Measurements from ENCODE around the gene DISC1.
"Not testable (repeated sequence)": the region's sequence is repeated elsewhere in the genome, so short reads cannot be mapped to it uniquely, and the experiment has no call there.

The DISC1 gene

DNA sequence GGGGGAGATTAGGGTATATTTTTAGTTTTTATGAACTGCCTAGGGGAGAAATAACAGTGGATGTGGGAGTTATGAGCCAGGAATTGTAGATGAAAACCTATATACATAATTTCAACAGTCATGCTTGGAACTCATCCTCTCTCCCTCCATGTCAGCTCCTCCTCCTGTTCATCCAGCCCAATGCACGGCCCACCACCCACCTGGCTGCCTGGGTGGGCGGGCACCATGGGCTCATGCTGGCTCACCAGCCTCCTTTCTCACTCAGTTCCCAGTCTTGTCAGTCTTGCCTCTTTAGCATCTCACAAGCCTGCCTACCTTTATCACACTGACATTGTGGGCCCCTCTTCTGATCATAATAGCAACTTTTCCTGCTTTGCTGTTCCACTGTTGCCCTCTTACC is 336.0 kb downstream of the DISC1 start:
- DNase-seq (ENCODE audit: low read depth), result no peak

DNA sequence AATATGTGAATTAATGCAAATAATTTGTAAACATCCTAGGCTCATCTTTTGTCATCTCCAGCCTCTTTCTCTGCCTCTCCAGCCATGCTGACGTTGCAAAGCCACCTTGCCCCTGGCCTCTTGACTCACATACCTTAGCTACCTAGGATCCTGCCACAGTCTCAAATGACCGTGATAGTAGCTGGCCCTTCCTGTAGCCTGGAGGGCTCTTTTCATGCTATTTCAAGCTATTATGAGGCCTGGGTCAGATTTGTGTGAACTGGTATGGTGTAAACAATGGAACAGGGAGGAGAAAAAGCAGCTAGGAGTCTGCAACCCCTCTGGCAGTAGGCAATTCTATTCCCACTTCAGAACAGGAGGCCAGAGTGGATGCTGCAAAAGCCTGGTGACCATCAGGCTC is 337.7 kb downstream of the DISC1 start:
- DNase-seq (ENCODE audit: low read depth), result no peak

DNA sequence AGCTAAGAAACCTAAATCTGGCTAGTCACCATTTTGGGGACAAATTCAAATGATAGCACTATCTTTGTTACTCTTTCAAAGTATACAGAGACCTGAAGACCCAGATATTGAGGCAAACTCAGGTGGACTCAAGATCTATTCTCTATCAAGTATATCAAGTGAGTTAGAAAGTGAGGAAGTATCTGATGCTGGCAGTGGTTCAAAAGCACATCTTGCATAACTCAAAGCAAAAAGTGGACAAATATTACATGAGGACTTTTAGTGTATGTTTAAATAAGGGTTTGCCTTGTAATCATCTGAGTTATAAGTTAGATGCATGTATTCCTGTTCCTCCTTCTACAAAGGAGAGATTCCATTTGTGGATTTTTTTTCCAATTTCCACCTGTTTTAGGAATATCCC is 338.4 kb downstream of the DISC1 start:
- no peak for DNase-seq (ENCODE audit: low read depth)

DNA sequence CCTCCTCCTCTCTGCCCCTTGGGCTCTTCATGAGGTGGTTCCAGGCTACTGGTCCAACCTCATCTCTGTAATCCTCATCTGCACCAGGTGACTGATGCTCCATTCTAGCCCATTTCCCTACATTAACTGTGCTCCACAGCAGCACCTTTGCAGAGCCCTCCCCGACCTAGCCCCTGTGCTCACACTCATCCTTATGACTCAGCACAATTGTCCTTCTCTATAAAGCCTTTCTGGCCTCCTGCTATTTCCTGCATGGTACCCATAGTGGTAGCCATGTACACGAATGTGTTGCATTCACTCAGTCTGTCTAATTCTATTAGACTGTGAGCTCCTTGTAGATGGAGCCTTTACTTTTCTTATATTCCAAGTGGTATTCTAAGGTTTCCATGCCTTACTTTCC is 339.0 kb downstream of the DISC1 start:
- no peak for DNase-seq (ENCODE audit: low read depth)

DNA sequence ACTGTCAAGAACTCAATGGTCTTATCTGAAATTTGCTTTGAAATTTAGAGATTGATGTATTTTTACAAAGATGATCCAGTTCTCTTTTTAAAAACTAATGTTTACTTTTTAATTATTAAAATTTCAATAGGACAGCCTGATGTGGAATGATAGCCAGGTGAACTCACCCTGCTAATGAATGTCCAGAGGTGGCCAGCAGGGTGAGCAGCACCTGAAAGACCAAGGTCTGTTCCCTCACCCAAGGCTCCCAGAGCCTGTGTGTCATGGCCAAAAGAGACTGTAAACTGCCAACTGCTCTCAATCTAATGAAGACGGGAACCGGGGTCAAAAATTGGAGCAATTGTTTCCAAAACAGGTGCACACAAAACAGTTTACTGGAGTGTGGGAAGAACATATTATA is 340.4 kb downstream of the DISC1 start:
- no peak for DNase-seq (ENCODE audit: low read depth)

DNA sequence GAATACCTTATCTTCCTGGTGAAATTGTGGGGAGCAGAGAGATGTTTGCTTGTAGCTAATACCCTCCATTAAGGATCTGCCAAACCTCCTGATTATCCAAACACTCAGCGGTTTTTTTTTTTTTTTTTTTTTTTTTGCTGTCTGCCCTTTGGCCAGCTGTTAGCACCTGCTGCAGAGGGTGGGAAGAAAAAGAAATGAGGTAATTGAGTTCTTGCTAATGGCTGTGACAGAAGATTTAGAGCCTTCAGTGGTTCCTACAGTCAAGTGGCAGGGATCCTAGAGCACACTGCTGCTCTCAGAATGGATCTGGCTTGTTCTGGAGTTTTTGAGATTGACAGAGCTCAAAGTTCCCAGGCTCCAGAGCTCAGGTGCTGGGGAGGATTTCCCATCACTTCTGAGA is 342.5 kb downstream of the DISC1 start:
- no peak for DNase-seq (ENCODE audit: low read depth)

DNA sequence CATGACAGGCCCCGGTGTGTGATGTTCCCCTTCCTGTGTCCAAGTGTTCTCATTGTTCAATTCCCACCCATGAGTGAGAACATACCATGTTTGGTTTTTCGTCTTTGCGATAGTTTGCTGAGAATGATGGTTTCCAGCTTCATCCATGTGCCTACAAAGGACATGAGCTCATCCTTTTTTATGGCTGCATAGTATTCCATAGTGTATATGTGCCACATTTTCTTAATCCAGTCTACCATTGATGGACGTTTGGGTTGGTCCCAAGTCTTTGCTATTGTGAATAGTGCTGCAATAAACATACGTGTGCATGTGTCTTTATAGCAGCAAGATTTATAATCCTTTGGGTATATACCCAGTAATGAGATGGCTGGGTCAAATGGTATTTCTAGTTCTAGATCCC is 343.2 kb downstream of the DISC1 start:
- DNase-seq (ENCODE audit: low read depth), result not testable (repeated sequence)

DNA sequence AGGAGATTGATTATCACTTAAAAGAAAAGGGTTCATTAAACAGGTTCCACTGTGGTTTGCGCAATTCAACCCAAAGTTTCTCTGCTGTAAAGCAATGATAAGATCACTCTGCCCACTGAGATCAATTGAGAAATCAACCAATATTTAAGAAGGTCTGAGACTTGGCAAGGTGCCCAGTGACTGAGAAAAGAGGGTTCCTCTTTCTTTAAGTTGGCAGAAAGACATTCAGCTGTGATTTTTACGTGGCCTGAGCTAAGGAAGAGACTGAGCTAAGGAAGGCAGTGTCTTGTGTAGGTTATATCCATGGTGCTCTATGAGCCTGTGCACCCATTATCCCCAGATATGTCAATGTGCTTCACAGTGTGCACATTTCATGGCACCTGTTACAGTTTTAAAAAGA is 344.1 kb downstream of the DISC1 start:
- no peak for DNase-seq (ENCODE audit: low read depth)

DNA sequence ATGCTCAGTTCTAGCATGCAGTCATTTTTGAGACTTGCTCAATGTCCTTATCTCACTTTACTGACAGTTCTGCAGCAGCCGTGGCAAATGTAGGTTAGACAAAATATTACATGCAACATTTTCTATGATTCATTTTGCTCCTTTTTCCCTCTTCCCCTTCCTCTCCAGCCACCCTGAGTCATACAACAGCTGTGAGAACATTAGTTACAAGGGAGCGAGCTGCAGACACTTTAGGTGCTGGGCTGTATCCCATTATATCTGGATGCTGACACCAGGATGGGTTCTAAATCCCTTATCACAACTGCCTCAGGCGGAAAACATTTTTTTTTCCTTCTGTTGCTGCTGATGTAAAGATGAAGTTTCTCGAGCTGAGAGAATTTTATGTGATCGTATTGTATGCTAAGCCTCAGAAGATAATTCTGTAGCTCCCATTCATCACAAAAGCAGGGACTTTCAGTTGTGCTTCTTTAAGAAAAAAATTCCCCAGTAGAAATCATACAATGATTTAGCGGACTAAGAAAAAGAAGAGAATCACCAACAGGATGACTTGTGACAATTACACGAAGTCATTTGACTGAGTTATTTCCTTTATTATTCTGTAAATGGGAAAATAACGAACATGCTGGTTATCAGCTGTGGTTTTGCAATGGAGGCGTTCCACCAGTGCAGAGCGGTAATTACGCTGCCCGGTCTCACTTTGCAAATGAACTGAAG is 345.0 kb downstream of the DISC1 start:
- DNase-seq (ENCODE audit: low read depth), result no peak

DNA sequence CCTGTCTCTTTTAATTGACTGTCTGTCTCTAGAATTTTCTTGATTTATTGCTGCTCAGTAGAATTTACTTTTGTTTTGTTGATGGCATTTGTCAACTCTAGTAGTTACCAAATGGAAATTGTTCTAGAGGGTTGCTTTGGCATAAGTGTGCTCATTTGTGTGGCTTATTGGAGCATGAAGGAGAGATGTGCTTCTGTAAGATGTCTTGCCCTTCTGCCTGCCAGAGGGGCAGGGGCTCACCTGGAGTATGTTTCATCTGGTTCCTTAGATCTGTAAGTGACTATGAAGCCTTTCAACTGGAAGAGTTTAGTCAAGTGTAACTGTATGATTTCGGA is 345.5 kb downstream of the DISC1 start:
- DNase-seq (ENCODE audit: low read depth), result no peak

DNA sequence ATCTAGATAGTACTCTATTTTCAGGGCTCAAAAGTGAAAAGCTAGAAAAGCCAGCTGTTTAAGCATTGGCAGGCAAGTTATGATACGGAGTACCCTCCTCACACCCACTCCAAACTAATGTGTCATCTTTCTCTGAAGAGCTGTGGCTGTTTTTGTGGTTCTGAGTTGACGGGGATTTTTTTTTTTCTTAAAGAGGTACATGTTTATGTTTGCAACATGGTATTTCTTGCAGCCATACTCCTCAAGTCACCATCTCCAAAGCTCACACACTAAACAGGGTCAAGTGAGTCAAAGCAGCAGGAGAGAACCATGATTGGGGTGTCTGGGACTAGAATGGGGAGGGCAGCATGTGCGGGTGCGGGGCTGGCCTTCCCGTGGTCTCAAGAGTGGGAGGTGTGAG is 347.2 kb downstream of the DISC1 start:
- no peak for DNase-seq (ENCODE audit: low read depth)

DNA sequence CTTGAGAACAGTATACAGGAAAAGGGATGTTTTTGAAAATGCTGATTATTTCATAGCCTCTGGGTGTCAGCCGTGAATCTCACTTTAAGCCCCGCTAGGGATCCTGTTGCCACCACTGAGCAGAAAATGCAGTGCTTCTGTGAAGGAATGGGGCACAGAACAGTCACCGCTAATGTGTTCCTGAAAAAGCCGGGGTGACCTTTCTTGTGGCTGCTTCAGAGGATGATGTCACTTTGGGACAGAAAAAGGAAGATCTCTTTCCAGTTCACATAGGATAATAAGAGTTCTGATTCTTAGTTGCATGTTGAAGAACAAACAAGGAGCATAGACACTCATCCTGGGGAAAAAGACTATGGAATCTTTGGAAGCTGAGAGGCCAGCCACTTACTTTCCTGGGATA is 349.6 kb downstream of the DISC1 start:
- no peak for DNase-seq (ENCODE audit: low read depth)

DNA sequence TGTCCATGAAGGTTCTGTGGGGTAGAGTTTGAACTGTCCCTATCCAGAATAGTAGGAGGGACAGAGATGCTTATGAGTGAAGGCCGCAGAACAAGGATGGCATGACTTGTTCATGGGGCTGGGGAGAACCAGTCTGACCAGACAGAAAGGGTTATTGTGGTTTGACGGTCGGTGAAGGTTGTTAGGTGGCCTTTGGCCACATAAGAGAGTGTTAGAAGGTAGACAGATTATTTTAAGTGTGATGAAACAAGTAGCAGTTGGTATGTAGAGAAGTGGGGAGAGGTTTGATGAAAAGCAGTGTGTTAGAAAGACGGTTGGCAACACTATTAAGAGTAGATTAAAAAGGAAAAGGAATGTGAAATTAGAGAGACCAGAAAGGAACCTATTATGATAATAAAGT is 355.1 kb downstream of the DISC1 start:
- no peak for DNase-seq (ENCODE audit: low read depth)

DNA sequence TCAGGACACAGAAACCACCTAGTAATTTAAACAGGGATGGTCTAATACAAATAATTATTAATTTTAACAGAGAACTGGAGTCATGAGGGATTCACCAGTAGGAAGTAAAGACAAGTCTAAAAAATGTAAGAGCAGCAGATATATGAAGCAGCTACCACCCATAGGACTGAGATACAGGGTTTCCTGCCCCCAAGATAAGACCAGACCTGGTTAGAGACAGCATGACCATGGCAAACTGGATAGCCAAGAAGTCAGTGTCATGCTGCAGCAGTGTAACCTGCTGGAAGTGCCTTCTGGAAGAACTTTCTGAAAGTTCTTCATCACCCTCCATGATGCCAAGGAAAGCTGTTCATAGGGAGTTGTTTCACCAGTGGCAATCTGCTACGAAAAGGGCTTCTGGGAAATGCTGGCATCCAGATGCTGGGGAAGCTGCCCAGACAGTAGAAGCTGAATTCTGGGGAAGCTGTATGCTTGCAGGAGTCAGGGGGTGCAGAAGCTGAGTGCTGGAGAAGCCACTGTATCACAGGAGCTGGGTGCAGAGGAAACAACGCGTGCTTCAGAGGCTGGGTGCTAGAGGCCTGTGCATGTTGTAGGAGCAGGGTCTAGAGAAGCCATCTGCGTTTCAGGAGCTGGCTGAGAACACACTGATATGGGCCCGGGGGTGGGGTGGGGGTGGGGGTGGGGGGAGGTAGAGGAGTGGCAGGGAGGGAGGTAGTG is 356.4 kb downstream of the DISC1 start:
- no peak for DNase-seq (ENCODE audit: low read depth)

DNA sequence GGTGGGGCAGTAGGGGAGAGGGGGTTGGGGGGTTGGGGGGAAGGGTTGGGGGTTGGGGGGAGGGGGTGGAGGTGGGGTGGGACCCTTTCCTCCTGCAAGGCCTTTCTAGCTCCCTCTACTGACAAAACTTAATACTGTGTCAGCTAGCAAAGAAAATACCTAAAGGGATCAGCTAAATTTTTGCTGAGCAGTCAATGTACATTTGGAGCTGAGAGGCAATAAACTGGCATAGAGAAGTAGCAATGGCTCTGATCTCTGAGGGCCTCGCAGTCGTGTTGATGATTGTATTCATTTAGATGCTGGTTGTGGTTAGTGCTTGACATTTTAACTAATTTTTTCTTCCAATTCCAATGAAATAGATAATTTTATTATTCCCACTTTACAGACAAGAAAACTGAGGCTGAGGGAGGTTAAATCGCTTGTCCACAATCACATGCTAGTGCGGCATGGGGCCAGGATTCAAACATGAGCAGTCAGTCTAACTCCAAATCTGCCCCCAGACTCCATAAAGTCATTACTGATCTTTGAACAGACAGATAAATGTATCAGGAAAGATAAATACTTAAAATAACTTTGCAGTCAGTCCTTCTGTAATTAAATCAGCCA is 357.1 kb downstream of the DISC1 start:
- no peak for DNase-seq (ENCODE audit: low read depth)

DNA sequence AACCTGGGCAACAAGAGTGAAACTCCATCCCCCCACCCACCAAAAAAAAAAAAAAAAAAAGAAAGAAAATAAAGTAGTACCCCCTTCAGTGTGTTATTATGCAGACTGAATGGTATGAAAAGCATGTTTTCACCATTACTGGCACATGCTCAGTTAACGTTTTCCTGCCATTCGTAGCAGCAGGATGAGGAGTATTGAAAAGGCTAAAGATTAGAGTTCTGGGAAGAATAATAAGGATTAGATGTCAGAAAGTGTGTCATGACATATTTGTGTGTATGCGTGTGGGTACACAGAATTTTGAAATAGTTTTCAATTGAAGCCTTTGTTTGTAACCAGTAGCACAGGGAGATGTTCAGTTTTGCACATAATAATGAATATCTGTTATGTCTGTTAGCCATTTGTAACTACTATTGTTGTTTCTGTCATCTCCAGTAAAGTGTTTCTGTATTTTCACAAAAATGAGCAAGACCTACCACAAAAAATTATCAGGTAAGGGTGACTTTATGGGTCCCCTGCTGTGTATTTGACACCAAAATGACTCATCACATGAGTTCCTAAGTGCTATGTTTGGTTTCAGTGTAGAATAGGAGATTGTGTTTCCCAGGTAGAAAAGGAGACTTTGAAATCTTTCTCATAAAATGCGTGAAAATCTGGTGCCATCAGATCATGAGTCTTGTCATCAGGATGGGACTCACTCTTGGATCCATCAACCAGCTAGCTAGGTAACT is 358.9 kb downstream of the DISC1 start:
- DNase-seq (ENCODE audit: low read depth), result peak; percentile 41

DNA sequence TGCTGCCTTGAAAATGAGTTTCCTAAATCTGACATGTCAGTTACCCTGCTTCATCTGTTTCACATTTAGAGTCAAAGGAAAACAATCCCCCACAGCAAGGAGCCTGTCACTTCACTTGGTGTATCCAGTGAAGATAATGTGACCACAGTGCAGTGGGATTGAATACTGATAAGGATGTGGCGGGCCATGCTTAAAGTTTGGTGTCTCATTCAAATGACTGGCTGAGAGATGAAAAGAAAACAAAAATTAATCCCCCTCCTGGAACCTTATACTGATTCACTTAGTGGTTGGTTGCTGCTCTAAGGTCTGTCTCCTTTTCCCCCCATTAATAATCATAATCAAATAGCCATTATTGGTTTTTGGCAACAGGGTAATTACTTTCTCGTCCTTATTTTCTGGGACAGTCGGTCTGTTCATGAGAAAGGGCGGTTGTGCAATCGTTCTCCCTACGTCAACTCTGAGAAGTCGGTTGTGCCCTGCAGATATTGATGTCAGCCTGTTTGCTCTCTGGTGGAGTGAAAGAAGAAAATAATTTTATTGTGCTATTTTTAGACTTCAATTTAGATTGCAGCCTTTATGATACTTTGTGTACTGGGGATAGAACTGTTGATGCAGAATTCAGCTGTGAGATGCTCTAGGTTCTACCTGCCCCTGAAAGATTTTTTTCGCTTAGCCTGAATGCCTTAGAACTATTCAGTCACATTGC is 360.2 kb downstream of the DISC1 start:
- no peak for DNase-seq (ENCODE audit: low read depth)

DNA sequence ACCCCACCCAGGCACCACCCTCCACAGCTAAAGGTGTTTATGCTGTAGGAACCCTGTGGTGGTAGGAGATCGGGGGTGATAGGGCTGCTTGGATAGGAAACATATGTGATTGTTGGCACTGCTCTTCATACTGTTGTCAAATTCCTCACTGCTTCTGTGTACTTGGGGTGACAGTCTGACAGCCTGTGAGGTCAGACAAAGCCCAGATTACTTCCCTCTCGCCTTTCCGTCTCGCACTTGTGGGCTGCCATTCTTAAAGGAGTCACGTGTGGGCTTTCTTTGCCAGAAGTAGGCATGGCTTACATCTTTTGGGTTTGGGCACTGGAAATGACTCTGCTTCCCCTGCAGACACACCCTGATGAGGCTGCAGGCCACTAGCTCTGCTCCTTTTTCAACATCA is 363.8 kb downstream of the DISC1 start:
- DNase-seq (ENCODE audit: low read depth), result no peak

DNA sequence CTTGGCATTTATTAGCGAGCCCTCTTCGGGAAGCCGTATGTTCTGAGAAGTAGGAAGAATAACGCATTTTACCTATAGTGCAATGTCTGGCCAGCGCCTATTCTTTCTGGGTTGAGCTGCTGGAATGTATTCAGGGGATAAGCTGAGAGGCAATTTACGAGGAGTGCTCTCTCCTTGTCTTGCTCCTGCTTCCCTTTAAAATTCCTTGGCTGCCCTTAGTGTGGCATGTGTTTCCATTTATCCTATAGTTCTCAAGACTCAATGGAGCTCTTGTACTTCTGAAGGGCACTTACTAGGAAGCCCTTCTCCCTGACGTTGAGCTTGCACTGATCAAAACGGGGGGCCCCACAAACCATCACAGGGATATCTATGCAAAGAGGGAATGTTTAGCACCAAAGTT is 364.6 kb downstream of the DISC1 start:
- no peak for DNase-seq (ENCODE audit: low read depth)

DNA sequence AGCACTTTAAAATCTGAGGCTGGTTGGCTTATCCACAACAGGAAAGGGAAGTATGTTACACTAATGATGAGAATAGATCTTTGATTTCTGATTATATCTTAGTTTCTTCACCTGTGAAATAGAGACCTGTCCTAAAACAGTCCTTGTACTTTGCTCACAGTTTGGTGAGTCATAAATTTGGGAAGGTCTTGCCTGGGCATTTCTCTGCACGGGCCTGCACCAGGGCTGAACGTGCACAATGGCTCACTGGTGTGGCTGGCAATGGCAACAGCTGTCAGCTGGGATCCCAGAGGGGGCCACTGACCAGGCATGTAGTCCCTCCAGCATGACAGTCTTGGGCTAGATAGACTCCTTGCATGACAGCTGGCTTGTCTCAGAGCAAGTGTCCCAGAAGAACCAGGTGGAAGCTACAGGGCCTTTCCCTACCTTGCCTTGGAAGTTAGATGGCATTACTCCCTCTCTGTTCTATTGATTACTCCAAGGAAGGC is 367.4 kb downstream of the DISC1 start:
- DNase-seq (ENCODE audit: low read depth), result no peak

DNA sequence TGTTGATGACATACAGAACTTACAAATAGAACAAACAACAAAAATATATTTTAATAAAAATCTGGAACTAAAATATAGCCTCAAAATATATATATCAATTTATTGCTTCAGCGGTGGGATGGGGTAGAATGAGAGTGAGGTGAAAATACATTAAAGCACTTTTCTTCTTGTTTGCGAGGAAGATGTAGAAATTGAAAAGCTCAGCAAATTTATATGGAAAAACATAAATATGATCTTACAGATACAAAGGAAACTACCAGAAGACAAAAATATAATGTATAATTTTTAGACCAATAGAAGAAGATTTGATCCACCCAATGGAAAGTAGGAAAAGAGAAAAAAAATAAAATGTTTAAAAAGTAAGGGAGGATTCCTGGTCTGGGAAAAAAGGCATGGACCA is 372.2 kb downstream of the DISC1 start:
- DNase-seq (ENCODE audit: low read depth), result no peak

DNA sequence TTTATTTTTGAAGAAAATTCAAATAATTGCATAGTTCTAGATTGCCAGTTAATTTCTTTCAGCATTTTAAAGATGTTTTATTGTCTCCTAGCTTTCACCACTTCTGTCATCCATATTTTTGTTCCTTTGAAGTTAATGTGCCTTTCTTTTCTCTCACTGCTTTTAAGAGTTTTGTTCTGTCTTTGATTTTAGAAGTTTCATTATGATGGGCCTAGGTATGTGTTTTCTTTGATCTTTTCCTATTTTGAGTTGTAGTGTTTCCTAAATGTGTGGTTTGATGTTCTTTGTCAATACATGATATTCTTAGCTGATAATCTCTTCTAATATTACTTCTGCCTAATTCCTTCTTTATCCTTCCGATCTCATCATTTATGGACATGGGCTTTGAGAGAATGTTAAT is 378.7 kb downstream of the DISC1 start:
- DNase-seq (ENCODE audit: low read depth), result no peak
